GM12878 (cell line): Measurements from ENCODE around the gene LHFPL2. TPM values are rescaled to one million over a fixed set of nuclear protein-coding genes. Genes with fewer than 3 reads are reported as not detected.

Source experiments
- ATAC-seq: fragments of 200-7000 bp; cut with Tn5 transposase; 3 replicates; pipeline ENCODE4 v1.9.1; 2020; ENCODE audit warnings: mild to moderate bottlenecking, moderate library complexity
- BruUV-seq: library from RNA; stranded (reverse); fragments of 400-500 nt; replicated peaks from 2 replicates; lab custom pipeline; 2021; lab: Mats Ljungman, UMichigan
- CTCF ChIA-PET: fragments of 300-600 bp; sonication (Branson Sonifier 250); formaldehyde crosslinking; extraction: SDS; loops from one replicate; lab custom pipeline; 2021; ENCODE audit warnings: inconsistent platforms; lab: Yijun Ruan, JAX
- POLR2A ChIA-PET: fragments of 350-600 bp; formaldehyde crosslinking; extraction: SDS; loops from one replicate; lab custom pipeline; 2021; ENCODE audit warnings: inconsistent platforms; lab: Charles Lee
- RAD21 ChIA-PET: fragments of 300-600 bp; sonication (Branson Sonifier 250); formaldehyde crosslinking; loops from one replicate; lab custom pipeline; 2023; ENCODE audit warnings: antibody characterized with exemption; ENCODE audit not compliant: unreplicated experiment; lab: Charles Lee
- SMC1A ChIA-PET: fragments of 300-600 bp; sonication (Branson Sonifier 250); formaldehyde crosslinking; loops from one replicate; lab custom pipeline; 2023; ENCODE audit not compliant: unreplicated experiment, uncharacterized antibody; lab: Charles Lee
- DNase-seq: peaks from one replicate; pipeline ENCODE4 v3.0.0-alpha.2; 2011; ENCODE audit warnings: low read depth, low spot score
- FAIRE-seq: peaks from 3 replicates; lab custom pipeline; 2011; peaks lifted over from hg19 to GRCh38; lab: Jason Lieb, UNC
- H2AFZ ChIP-seq: 2 replicates; pipeline ENCODE4 v1.6.0; 2011; ENCODE audit warnings: low read depth, low read length, control low read depth; ENCODE audit not compliant: control insufficient read depth
- H3K27ac ChIP-seq: 2 replicates; pipeline ENCODE4 v1.5.1; 2011; ENCODE audit warnings: control low read depth; ENCODE audit not compliant: control insufficient read depth, insufficient read depth
- H3K27me3 ChIP-seq, 2 experiments: replicated peaks in 1 of 2; 2 replicates each; pipeline versions ENCODE4 v1.6.0 to v1.6.1; 2011; ENCODE audit warnings: low read length in 1 of 2; ENCODE audit not compliant: control insufficient read depth in 2 of 2, insufficient read depth in 2 of 2
- H3K36me3 ChIP-seq, 2 experiments: 2 replicates each; pipeline ENCODE4 v1.5.1; 2011; ENCODE audit warnings: low read length in 1 of 2; ENCODE audit not compliant: control insufficient read depth in 2 of 2, insufficient read depth in 2 of 2
- H3K4me1 ChIP-seq: 2 replicates; pipeline ENCODE4 v1.6.1; 2011; ENCODE audit warnings: mild to moderate bottlenecking, low read length, moderate library complexity, mixed read lengths; ENCODE audit not compliant: control insufficient read depth, insufficient read depth
- H3K4me2 ChIP-seq: 2 replicates; pipeline ENCODE4 v1.6.0; 2011; ENCODE audit warnings: control low read depth; ENCODE audit not compliant: control insufficient read depth, insufficient read depth
- H3K4me3 ChIP-seq: fragments of 200-600 bp; sonication (generic); 2 replicates; pipeline ENCODE4 v1.5.1; 2016
- H3K79me2 ChIP-seq: 2 replicates; pipeline ENCODE4 v1.6.0; 2011; ENCODE audit warnings: low read length; ENCODE audit not compliant: control insufficient read depth, insufficient read depth
- H3K9ac ChIP-seq: 2 replicates; pipeline ENCODE4 v1.8.0; 2011; ENCODE audit warnings: low read length, control low read depth, mixed read lengths; ENCODE audit not compliant: control insufficient read depth, insufficient read depth
- H3K9me3 ChIP-seq: replicated peaks from 3 replicates; pipeline ENCODE4 v1.5.1; 2011; ENCODE audit warnings: mild to moderate bottlenecking, low read length; ENCODE audit not compliant: control insufficient read depth, insufficient read depth
- H4K20me1 ChIP-seq: 2 replicates; pipeline ENCODE4 v1.6.0; 2011; ENCODE audit not compliant: control insufficient read depth, insufficient read depth
- ASH2L ChIP-seq: fragments of 300-600, 200-600 bp; sonication (generic); IDR thresholded peaks from 2 replicates; pipeline ENCODE4 v1.6.1; 2017; ENCODE audit warnings: low read depth, mild to moderate bottlenecking, borderline replicate concordance
- IKZF2 ChIP-seq, 2 experiments: fragments of 450-650 bp; IDR thresholded peaks; 2 replicates each; pipeline ENCODE4 v1.6.1; 2017; ENCODE audit warnings: mild to moderate bottlenecking in 2 of 2, moderate library complexity in 2 of 2
- IRF3 ChIP-seq: fragments of 450-650 bp; IDR thresholded peaks from 2 replicates; pipeline ENCODE4 v1.6.1; 2014; ENCODE audit warnings: mild to moderate bottlenecking
- MTA2 ChIP-seq: fragments of 450-650 bp; IDR thresholded peaks from 2 replicates; pipeline ENCODE4 v1.6.1; 2016; ENCODE audit warnings: low read depth, mild to moderate bottlenecking, moderate library complexity
- PML ChIP-seq: IDR thresholded peaks from 2 replicates; pipeline ENCODE4 v1.6.1; 2012; ENCODE audit warnings: low read length, inconsistent platforms
- POU2F2 ChIP-seq: IDR thresholded peaks from 3 replicates; pipeline ENCODE4 v1.6.1; 2011; ENCODE audit warnings: low read depth, mild to moderate bottlenecking, low read length, borderline replicate concordance
- PRDM15 ChIP-seq: fragments of 450-650 bp; formaldehyde crosslinking; IDR thresholded peaks from 2 replicates; pipeline ENCODE4 v1.4.0; 2020; ENCODE audit warnings: mild to moderate bottlenecking, moderate library complexity
- SREBF1 ChIP-seq: IDR thresholded peaks from 2 replicates; pipeline ENCODE4 v1.6.1; 2012; ENCODE audit warnings: mild to moderate bottlenecking, low read length
- ZBTB4 ChIP-seq: fragments of 450-650 bp; formaldehyde crosslinking; IDR thresholded peaks from 2 replicates; pipeline ENCODE4 v1.4.0; 2022; ENCODE audit warnings: mild to moderate bottlenecking, moderate library complexity
- ZZZ3 ChIP-seq: IDR thresholded peaks from 2 replicates; pipeline ENCODE4 v1.6.1; 2011; ENCODE audit warnings: low read depth; ENCODE audit not compliant: control insufficient read depth, insufficient read length
- in situ Hi-C: fragments of 300-500 bp; cut with MboI; formaldehyde crosslinking; loops from 9 replicates; pipeline ENCODE4 v1.14.3; 2018; ENCODE audit warnings: mixed read lengths
- intact Hi-C: fragments of 100-400 bp; cut with micrococcal nuclease; formaldehyde crosslinking; loops from one replicate; pipeline ENCODE4 v1.14.2; 2022; ENCODE audit not compliant: unreplicated experiment
- polyA plus RNA-seq, 11 experiments: library from polyadenylated mRNA; depleted of rRNA in 4 of 11; unstranded in 6 of 11; stranded (reverse) in 5 of 11; fragments of >200 nt; fragmentation: Nextera tagmentation in 4 of 11; fragmentation: Illumina TruSeq in 1 of 11; extraction: Ambion mirVana in 4 of 11; extraction: Trizol in 1 of 11; gene quantifications; 1 replicate in 1 of 11; 2 replicates in 10 of 11; pipeline versions ENCODE4 v1.2.1 to v1.2.3, GENCODE V29; 2011 to 2016; ENCODE audit warnings: inconsistent platforms in 2 of 11, missing spikeins in 2 of 11, low read depth in 1 of 11
- total RNA-seq, 4 experiments: library from RNA; depleted of rRNA in 3 of 4; stranded (reverse); fragments of >200 nt in 3 of 4; fragmentation: Illumina TruSeq in 1 of 4; extraction: Trizol in 1 of 4; gene quantifications; 2 replicates each; pipeline versions ENCODE4 v1.2.1 to v1.2.3, GENCODE V29; 2013 to 2021
- TF ChIP-seq, protein P1 (sequence below): fragments of 450-650 bp; IDR thresholded peaks from 2 replicates; pipeline ENCODE4 v1.6.1; 2017; ENCODE audit warnings: mild to moderate bottlenecking, moderate library complexity

LHFPL2 gene
- total and polyA plus RNA-seq, 10 of the 15 experiments (the other 5 are each of a cell fraction or from before 2014, with no cell fraction given) = 4.1 to 21.8 (median 12.5) TPM

DNA sequence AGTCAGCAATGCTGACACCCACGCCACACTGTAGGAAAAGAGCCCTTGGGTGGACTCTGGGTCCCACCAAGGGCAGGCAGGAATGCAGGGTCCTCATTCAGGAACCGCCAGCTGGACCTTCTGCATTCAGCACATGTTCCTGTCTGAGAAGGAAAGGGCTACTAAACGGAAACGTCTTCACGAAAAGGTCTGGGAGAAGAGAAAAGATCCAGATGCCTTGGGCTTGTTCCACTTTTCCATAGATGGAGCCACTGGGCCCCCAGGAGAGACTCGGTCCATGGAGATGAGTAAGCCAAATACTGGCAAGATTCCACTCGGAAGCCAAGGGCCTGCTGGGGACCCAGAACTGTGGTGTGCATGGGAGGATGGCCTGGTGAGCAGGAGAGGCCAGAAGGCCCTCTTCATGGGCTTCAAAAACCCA, 38.4 kb downstream of the LHFPL2 start (continued):
- no peak for TF ChIP-seq PRDM15 (CRISPR knock-in tag)
- no peak for TF ChIP-seq IRF3

DNA sequence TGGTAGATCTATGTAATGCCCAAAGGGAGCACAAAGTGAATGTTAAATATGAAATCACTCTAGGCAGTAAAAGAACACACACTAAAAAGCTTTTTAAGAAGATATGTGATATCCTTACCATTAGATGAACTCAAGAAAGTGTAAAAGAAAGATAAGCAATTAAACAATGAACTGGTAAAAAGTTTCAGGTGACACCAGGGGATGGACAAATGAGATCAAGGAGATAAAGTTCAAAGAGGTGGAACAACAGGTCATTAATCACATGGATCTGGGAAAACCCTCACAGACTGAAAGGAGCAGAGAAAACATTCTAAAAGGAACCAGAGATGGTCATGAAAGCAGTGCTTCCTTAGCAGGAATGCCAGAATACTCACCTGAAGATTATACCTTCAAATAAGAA, 40.7 kb downstream of the LHFPL2 start:
- Histone ChIP-seq H3K79me2 (no peaks in the 10 kb centered on the region), H3K27ac (no peak overlapping the region), H3K9me3 (no peaks in the 10 kb centered on the region), H3K27me3 (no peaks in the 10 kb centered on the region), H3K36me3 (peaks cover 0 to 5% of the 10 kb centered on the region in 2 experiments; a peak in 3 of 4 replicates), H3K9ac (no peak overlapping the region), H4K20me1 (no peaks in the 10 kb centered on the region), H2AFZ (no peak overlapping the region), H3K4me1 (no peaks in the 10 kb centered on the region), H3K4me3 (no peak overlapping the region), H3K4me2 (no peak overlapping the region)
- no peak for DNase-seq
- no TSS peak for BruUV-seq
- ATAC-seq = no peak
- ChIA-PET POLR2A (no interaction called here), SMC1A (interaction anchor here (1.0 kb wide), 1 partner anchor 22 kb away, joined by 4 read pairs; no protein-coding TSS in a partner anchor), RAD21 (interaction anchor here (0.9 kb wide), 1 partner anchor 38 kb away, joined by 3 read pairs; no protein-coding TSS in a partner anchor)
- in situ Hi-C loops (no loop called here), intact Hi-C loops (no loop called here)
- no peak for FAIRE-seq
- TF ChIP-seq SREBF1 (no peak), ASH2L (no peak), MTA2 (no peak), POU2F2 (no peak), PML (no peak), ZBTB4 (CRISPR knock-in tag) (no peak), ZZZ3 (no peak), IKZF2 (IDR thresholded peaks at IDR 0.05) (no peak)
- TF ChIP-seq, protein P1, sequence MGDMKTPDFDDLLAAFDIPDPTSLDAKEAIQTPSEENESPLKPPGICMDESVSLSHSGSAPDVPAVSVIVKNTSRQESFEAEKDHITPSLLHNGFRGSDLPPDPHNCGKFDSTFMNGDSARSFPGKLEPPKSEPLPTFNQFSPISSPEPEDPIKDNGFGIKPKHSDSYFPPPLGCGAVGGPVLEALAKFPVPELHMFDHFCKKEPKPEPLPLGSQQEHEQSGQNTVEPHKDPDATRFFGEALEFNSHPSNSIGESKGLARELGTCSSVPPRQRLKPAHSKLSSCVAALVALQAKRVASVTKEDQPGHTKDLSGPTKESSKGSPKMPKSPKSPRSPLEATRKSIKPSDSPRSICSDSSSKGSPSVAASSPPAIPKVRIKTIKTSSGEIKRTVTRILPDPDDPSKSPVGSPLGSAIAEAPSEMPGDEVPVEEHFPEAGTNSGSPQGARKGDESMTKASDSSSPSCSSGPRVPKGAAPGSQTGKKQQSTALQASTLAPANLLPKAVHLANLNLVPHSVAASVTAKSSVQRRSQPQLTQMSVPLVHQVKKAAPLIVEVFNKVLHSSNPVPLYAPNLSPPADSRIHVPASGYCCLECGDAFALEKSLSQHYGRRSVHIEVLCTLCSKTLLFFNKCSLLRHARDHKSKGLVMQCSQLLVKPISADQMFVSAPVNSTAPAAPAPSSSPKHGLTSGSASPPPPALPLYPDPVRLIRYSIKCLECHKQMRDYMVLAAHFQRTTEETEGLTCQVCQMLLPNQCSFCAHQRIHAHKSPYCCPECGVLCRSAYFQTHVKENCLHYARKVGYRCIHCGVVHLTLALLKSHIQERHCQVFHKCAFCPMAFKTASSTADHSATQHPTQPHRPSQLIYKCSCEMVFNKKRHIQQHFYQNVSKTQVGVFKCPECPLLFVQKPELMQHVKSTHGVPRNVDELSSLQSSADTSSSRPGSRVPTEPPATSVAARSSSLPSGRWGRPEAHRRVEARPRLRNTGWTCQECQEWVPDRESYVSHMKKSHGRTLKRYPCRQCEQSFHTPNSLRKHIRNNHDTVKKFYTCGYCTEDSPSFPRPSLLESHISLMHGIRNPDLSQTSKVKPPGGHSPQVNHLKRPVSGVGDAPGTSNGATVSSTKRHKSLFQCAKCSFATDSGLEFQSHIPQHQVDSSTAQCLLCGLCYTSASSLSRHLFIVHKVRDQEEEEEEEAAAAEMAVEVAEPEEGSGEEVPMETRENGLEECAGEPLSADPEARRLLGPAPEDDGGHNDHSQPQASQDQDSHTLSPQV = no peak
- TF ChIP-seq, all 136 proteins: peak for 0
- CTCF ChIA-PET = no interaction called here
